ENCODE results near the gene IRAK2.

Gene IRAK2

DNA sequence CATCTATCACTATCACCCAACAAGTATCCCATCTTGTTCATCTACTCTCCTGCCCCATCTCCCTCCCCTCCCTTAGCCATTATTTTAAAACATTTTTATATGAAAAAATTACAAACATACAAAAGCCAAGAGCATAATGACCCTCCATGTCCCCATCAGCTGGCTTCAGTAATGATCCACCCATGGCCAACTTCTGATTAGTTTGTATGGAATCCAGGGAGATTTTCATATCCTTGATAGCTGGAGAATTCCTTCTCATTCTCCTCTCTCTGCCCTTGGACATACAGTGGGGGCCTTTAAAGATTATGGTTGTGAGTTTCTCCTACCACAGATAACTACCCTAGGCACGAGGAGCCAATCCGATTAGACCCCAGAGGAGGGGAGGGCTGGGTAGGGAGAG is 40.2 kb downstream of the IRAK2 start:
- Histone ChIP-seq H3K4me3 (ENCODE audit: low read depth in 1 of 2, low read length in 1 of 2) (no peak overlapping the region), H3K9me3 (no peaks in the 10 kb centered on the region), H3K27ac (no peak overlapping the region), H3K27me3 (no peaks in the 10 kb centered on the region), H3K36me3 (peaks cover 62% of the 10 kb centered on the region), H3K4me1 (ENCODE audit: control insufficient read depth in 1 of 2, insufficient read depth in 1 of 2, low read depth in 1 of 2, low read length in 1 of 2) (peaks cover 9 to 15% of the 10 kb centered on the region in 2 experiments)
- TF ChIP-seq, protein P1, sequence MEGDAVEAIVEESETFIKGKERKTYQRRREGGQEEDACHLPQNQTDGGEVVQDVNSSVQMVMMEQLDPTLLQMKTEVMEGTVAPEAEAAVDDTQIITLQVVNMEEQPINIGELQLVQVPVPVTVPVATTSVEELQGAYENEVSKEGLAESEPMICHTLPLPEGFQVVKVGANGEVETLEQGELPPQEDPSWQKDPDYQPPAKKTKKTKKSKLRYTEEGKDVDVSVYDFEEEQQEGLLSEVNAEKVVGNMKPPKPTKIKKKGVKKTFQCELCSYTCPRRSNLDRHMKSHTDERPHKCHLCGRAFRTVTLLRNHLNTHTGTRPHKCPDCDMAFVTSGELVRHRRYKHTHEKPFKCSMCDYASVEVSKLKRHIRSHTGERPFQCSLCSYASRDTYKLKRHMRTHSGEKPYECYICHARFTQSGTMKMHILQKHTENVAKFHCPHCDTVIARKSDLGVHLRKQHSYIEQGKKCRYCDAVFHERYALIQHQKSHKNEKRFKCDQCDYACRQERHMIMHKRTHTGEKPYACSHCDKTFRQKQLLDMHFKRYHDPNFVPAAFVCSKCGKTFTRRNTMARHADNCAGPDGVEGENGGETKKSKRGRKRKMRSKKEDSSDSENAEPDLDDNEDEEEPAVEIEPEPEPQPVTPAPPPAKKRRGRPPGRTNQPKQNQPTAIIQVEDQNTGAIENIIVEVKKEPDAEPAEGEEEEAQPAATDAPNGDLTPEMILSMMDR (IDR thresholded peaks at IDR 0.05), result no peak

DNA sequence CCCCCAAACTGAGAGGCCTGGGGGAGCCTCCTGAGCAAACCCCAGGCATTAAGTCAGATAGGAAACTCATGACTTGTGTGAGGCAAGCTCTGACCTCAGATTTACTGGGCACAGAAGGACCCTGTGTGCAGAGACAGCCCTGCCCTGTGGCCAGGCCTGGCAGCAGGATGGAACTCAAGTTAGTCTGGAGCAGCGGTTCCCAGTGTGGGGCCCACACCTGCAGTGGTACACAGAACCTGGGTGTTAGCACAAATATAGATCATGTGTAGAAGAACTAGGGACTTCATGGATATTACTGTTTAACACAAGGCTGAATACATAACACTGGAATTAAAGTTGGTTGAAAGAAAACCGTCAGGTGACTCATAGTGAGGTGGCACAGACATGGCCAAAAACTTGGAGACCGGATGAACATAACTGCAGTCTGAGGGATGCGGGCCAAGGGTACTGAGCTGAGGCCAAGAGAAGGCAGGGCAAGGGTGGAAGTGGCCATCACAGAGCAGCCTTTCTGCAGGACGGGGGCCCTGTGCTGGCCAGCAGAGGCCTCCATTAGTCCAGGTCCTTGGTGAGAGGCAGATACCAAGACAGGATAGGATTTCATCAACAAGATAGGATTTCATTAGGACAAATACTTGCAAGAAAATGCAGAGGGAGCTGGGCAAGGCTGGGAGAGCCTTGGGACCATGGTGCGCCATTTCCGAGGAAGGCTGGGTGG is 40.9 kb downstream of the IRAK2 start:
- H3K27me3 ChIP-seq, result no peaks in the 10 kb centered on the region
- peaks cover 6 to 8% of the 10 kb centered on the region in 2 experiments for H3K4me1 ChIP-seq (ENCODE audit: control insufficient read depth in 1 of 2, insufficient read depth in 1 of 2, low read depth in 1 of 2, low read length in 1 of 2)
- H3K36me3 ChIP-seq, result peaks cover 61% of the 10 kb centered on the region
- H3K4me3 ChIP-seq (ENCODE audit: low read depth in 1 of 2, low read length in 1 of 2), result no peak overlapping the region
- H3K27ac ChIP-seq, result no peak overlapping the region
- TF ChIP-seq, protein P1 (IDR thresholded peaks at IDR 0.05), result no peak
- H3K9me3 ChIP-seq, result no peaks in the 10 kb centered on the region

DNA sequence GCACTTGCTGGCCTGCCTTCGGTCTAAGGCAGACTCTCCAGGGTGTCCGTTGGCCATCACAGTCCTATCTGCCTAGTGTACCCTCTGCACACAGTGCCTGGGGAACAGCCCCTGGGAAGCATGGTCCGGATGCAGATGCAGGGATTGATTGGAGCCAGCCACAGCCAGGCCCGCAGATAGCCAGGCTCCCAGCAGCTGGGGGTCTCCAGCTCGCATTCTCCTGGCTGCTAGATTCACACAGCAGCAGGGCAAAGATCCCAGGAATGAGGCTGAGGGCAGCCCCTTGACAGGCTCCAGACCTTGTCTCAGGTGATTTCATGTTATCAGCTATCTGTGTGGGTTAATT is 41.4 kb downstream of the IRAK2 start:
- H3K9me3 ChIP-seq, result no peaks in the 10 kb centered on the region
- TF ChIP-seq, protein P1 (IDR thresholded peaks at IDR 0.05), result no peak
- H3K4me1 ChIP-seq (ENCODE audit: control insufficient read depth in 1 of 2, insufficient read depth in 1 of 2, low read depth in 1 of 2, low read length in 1 of 2), result peaks cover 5 to 8% of the 10 kb centered on the region in 2 experiments
- no peak overlapping the region for H3K27ac ChIP-seq
- H3K27me3 ChIP-seq, result no peaks in the 10 kb centered on the region
- H3K36me3 ChIP-seq, result peaks cover 56% of the 10 kb centered on the region
- no peak overlapping the region for H3K4me3 ChIP-seq (ENCODE audit: low read depth in 1 of 2, low read length in 1 of 2)

DNA sequence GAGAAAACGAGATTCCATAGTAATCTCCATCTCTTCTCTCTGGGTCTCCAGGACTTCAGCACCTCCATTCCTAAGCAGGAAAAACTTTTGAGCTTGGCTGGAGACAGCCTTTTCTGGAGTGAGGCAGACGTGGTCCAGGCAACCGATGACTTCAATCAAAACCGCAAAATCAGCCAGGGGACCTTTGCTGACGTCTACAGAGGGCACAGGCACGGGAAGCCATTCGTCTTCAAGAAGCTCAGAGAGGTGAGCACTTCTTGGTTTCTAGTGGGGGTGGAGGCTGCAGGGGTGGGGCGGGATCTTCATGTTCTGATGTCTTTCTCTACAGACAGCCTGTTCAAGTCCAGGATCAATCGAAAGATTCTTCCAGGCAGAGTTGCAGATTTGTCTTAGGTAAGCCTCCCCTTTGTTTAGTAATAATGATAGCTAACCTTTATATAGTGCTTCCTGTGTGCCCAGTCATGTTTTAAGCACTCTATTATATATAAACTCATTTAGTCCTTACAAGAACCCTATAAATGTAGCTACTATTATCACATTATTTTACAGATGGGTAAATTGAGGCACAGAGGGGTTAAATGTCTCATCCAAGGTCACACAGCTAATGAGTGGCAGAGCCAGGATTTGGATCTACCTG is 48.6 kb downstream of the IRAK2 start:
- TF ChIP-seq, protein P1 (IDR thresholded peaks at IDR 0.05), result no peak
- Histone ChIP-seq H3K36me3 (peaks cover 48% of the 10 kb centered on the region), H3K9me3 (no peaks in the 10 kb centered on the region), H3K27me3 (no peaks in the 10 kb centered on the region), H3K4me3 (ENCODE audit: low read depth in 1 of 2, low read length in 1 of 2) (no peak overlapping the region), H3K27ac (no peak overlapping the region), H3K4me1 (ENCODE audit: control insufficient read depth in 1 of 2, insufficient read depth in 1 of 2, low read depth in 1 of 2, low read length in 1 of 2) (peaks cover 0 to 11% of the 10 kb centered on the region in 2 experiments)

DNA sequence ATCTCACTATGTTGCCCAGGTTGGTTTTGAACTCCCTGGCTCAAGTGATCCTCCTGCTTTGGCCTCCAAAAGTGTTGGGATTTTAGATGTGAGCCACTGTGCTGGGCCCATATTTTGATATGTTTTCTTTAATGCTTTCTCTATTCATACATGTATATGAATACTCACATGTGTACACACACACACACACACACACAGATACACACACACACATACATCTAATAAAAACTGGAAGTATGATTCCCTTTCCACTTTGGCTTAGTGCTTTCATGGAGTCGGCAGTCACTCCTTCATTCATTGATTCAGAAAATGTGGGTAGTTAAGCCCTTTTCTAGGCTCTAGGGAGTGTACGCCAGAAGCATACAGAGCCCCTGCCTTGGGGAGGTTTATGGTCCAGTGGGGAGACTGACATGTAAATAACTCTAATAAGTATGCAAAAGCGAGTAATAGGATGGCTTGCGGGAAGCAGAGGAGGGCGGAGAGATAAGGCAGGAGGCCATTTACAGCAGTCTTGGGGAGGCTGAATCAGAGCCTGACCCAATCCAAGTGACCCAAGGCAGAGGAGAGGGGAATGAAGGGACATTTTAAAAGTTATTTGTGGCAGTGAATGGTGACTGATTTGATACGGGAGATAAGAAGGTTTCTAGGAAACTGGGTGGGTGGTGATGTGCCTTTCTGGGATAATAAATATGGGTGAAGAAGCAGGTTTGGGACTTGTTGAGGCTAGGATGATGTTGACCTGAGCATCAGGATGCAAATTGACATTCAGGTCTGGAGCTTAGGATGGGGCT is 51.1 kb downstream of the IRAK2 start:
- Histone ChIP-seq H3K27me3 (no peaks in the 10 kb centered on the region), H3K27ac (no peak overlapping the region), H3K36me3 (peaks cover 52% of the 10 kb centered on the region), H3K9me3 (no peaks in the 10 kb centered on the region), H3K4me3 (ENCODE audit: low read depth in 1 of 2, low read length in 1 of 2) (no peak overlapping the region), H3K4me1 (ENCODE audit: control insufficient read depth in 1 of 2, insufficient read depth in 1 of 2, low read depth in 1 of 2, low read length in 1 of 2) (peaks cover 0 to 11% of the 10 kb centered on the region in 2 experiments)
- TF ChIP-seq, protein P1 (IDR thresholded peaks at IDR 0.05), result no peak
